Measurements from ENCODE around the gene CACNA1H. TPM values are rescaled to one million over a fixed set of nuclear protein-coding genes. Genes with fewer than 3 reads are reported as not detected.

Gene CACNA1H
- total and polyA plus RNA-seq, 11 donors: 1.6 to 14.6 (median 3.2) TPM

DNA sequence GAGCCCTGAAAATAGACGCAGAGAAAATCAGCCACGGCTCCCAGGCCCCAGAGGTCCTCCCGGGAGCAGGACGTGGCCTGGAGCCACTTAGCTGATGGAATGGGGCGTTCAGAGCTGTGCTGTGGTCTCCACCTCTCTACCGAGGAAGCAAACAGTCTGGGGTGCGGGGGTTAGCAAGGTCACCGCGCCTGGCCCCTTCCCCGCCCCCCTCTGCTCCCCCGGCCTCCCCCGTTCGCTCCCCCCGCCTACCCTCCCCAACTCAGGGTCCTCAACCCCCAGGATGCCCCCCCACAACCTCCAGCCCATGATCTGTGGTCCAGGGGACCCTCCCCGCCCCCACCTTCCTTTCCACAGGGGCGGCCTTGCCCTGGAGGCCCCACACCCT, 36.2 kb upstream of the CACNA1H start:
- H3K9me3 ChIP-seq: no peaks in the 10 kb centered on the region

DNA sequence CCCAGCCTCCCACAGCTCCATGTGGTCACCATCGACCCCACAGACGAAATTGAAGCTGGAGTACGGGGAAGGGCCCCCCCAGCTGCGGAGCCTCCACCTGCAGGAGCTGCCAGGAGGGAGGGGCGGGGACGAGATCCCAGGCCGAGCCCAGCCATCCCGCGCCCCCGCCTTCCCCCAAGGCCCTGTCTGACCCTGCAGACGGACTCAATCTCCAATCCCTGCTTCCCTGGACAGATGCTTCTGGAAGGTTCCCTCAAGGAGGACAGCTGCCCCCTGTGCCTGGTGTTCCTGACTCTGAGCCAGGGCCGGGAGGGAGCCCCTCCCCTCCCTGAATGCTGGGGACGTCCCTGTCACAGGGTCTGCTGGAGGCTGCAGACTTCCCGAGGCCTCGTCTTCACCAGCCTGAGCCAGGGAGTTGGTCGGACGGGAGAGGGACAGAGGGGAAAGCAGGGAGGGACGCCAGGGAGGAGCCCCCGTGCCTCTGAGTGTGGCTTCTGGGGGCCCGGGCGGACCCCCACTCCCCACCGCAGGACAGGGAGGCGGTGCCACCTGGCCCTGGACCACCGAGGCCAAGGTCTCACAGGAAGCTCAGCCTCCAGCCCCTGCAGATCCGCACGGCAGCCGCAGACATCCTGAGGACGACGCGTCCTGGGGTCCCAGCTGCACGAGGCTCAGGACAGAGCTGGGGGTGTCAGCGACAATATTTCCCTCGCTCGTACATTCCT, 35.6 kb upstream of the CACNA1H start:
- 51 to 66% (median 56%) methylated on average over 26 to 34 of the region's 34 CpGs for WGBS, 4 donors
- no peak overlapping the region for H3K4me3 ChIP-seq
- ATAC-seq: no peak
- TF ChIP-seq, protein P1, sequence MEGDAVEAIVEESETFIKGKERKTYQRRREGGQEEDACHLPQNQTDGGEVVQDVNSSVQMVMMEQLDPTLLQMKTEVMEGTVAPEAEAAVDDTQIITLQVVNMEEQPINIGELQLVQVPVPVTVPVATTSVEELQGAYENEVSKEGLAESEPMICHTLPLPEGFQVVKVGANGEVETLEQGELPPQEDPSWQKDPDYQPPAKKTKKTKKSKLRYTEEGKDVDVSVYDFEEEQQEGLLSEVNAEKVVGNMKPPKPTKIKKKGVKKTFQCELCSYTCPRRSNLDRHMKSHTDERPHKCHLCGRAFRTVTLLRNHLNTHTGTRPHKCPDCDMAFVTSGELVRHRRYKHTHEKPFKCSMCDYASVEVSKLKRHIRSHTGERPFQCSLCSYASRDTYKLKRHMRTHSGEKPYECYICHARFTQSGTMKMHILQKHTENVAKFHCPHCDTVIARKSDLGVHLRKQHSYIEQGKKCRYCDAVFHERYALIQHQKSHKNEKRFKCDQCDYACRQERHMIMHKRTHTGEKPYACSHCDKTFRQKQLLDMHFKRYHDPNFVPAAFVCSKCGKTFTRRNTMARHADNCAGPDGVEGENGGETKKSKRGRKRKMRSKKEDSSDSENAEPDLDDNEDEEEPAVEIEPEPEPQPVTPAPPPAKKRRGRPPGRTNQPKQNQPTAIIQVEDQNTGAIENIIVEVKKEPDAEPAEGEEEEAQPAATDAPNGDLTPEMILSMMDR (IDR thresholded peaks at IDR 0.05): no peak
- no peak for TF ChIP-seq POLR2A (IDR thresholded peaks at IDR 0.05)
- no peaks in the 10 kb centered on the region for H3K9me3 ChIP-seq
- H3K27ac ChIP-seq: no peak overlapping the region
- DNase-seq: no peak
- H3K27me3 ChIP-seq: peaks cover 0 to 51% (median 11%) of the 10 kb centered on the region in 9 donors
- H3K36me3 ChIP-seq: no peaks in the 10 kb centered on the region
- intact Hi-C loops (cut with DNase I): loop anchor here in 1 of 10 donors (2.0 kb wide), 1 partner anchor 13 kb away; no protein-coding TSS in a partner anchor
- H3K4me1 ChIP-seq: no peaks in the 10 kb centered on the region

More for the DNA sequence above, 36.2 kb upstream of the CACNA1H start:
- Histone ChIP-seq H3K27me3 (peaks cover 0 to 57% (median 11%) of the 10 kb centered on the region in 9 donors), H3K27ac (no peak overlapping the region), H3K4me1 (no peaks in the 10 kb centered on the region), H3K4me3 (no peak overlapping the region), H3K36me3 (no peaks in the 10 kb centered on the region)
- DNase-seq (no peak), ATAC-seq (no peak)
- TF ChIP-seq, protein P1 (IDR thresholded peaks at IDR 0.05): no peak
- intact Hi-C loops (cut with DNase I): loop anchor here in 1 of 10 donors (2.0 kb wide), 1 partner anchor 14 kb away; no protein-coding TSS in a partner anchor
- WGBS, 4 donors: 56 to 76% (median 59%) methylated on average over 7 to 16 of the region's 16 CpGs

DNA sequence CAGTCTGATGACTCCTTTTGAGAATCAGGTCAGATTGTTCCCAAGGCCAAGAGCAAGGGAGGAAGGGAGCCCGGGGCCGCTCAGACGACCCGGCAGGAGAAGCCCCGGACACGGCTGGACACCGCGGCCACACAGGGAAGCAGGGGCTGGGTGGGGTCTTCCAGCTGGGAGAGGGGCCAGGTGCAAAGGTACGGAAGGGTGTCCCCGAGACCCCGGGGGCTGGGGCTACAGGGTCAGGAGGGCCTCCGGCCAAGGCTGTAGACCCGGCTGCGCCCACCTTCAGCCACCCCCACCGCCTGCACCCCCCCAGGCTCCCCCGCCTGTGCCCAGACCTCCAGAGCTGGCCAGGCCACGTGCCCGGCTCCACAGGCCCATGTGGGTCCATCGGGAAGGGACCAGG, 35.0 kb upstream of the CACNA1H start:
- H3K9me3 ChIP-seq: no peaks in the 10 kb centered on the region
- intact Hi-C loops (cut with DNase I): loop anchor here in 1 of 10 donors (2.0 kb wide), 1 partner anchor 13 kb away; no protein-coding TSS in a partner anchor
- H3K36me3 ChIP-seq: no peaks in the 10 kb centered on the region
- no peak for TF ChIP-seq POLR2A (IDR thresholded peaks at IDR 0.05)
- TF ChIP-seq, protein P1 (IDR thresholded peaks at IDR 0.05): no peak
- H3K4me3 ChIP-seq: no peak overlapping the region
- 72 to 83% (median 76%) methylated on average over 12 to 19 of the region's 19 CpGs for WGBS, 4 donors
- no peaks in the 10 kb centered on the region for H3K4me1 ChIP-seq
- H3K27me3 ChIP-seq: peaks cover 0 to 51% (median 11%) of the 10 kb centered on the region in 9 donors
- ATAC-seq: no peak
- no peak for DNase-seq
- no peak overlapping the region for H3K27ac ChIP-seq

DNA sequence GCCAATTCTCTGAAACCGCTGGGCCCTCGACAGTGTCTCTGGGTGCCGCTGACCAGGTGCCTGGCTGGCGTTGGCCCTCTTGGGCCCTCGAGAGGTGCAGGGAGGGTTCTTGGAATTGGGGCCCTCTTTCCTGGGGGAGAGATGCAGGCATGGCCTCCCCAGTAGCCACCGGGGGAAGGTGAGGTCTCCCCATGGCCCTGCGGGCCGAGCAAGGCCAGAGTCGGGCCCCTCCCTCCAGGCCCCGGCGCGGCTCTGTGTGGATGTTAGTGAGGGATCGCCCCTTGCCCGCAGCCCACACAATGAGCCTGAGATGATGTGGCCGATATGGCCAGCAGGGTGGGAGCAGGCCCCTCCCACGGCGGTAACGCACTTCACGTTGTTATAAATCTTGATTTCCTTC, 33.8 kb upstream of the CACNA1H start:
- peaks cover 0 to 49% (median 9%) of the 10 kb centered on the region in 9 donors for H3K27me3 ChIP-seq
- TF ChIP-seq, protein P1 (IDR thresholded peaks at IDR 0.05): no peak
- no peak for TF ChIP-seq POLR2A (IDR thresholded peaks at IDR 0.05)
- 77 to 86% (median 78%) methylated on average over 14 to 19 of the region's 19 CpGs for WGBS, 4 donors
- no peak overlapping the region for H3K4me3 ChIP-seq
- ATAC-seq (no peak), DNase-seq (no peak)
- H3K36me3 ChIP-seq: no peaks in the 10 kb centered on the region
- intact Hi-C loops (cut with DNase I): no loop called here
- H3K27ac ChIP-seq: no peak overlapping the region
- H3K4me1 ChIP-seq: no peaks in the 10 kb centered on the region
- no peaks in the 10 kb centered on the region for H3K9me3 ChIP-seq

Measured in heart left ventricle (tissue), 16 donors.